Lower leg skin (tissue), 3 donors: Measurements from ENCODE around the gene MYO10.

Experiments
- POLR2A ChIP-seq, 2 donors: fragments of 450-650 bp; IDR thresholded peaks; one replicate each; pipeline ENCODE4 v1.6.1; 2016 to 2017; ENCODE audit warnings: antibody characterized with exemption in 2 of 2, mild to moderate bottlenecking in 1 of 2, moderate library complexity in 1 of 2
- TF ChIP-seq, protein P1 (sequence below), 3 donors: fragments of 450-650 bp; IDR thresholded peaks; one replicate each; pipeline ENCODE4 v1.5.1; 2016; ENCODE audit warnings: antibody characterized with exemption in 3 of 3, mild to moderate bottlenecking in 3 of 3, moderate library complexity in 2 of 3

DNA sequence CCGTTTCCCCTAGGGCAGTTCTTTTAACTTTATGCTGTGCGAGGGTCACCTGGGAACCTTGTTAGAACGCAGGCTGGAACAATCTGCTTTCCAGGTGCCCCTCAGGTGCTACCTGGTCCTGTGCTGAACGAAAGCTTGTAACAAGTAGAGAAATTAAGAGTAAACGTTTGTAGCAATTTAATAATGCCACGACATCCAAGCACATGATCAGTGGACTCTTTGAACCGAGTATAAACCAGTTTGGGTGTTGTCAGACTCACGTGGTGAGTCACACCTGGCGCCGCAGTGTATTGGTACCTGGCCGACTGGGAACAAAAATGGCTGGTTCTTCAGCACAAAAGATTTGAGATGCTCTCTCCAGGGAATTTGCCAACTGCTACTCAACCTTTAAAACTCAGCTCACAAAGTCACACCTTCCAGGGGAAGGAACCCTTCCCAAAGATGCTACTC, 926 bp upstream of the MYO10 start:
- TF ChIP-seq, protein P1, sequence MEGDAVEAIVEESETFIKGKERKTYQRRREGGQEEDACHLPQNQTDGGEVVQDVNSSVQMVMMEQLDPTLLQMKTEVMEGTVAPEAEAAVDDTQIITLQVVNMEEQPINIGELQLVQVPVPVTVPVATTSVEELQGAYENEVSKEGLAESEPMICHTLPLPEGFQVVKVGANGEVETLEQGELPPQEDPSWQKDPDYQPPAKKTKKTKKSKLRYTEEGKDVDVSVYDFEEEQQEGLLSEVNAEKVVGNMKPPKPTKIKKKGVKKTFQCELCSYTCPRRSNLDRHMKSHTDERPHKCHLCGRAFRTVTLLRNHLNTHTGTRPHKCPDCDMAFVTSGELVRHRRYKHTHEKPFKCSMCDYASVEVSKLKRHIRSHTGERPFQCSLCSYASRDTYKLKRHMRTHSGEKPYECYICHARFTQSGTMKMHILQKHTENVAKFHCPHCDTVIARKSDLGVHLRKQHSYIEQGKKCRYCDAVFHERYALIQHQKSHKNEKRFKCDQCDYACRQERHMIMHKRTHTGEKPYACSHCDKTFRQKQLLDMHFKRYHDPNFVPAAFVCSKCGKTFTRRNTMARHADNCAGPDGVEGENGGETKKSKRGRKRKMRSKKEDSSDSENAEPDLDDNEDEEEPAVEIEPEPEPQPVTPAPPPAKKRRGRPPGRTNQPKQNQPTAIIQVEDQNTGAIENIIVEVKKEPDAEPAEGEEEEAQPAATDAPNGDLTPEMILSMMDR (IDR thresholded peaks at IDR 0.05) = no peak
- no peak for TF ChIP-seq POLR2A (IDR thresholded peaks at IDR 0.05)
